Panc1 (cell line): ENCODE measurements around the gene TRIM41.
A peak's percentile ranks its signal among the peaks of the same experiment; 100 is the strongest.

Experiments used
- CTCF ChIP-seq: fragments of 450-650 bp; IDR thresholded peaks from 2 replicates; pipeline ENCODE4 v1.5.1; 2017; ENCODE audit warnings: mild to moderate bottlenecking
- SIN3A ChIP-seq: IDR thresholded peaks from 2 replicates; pipeline ENCODE4 v1.6.1; 2012; ENCODE audit warnings: low read depth, mild to moderate bottlenecking, low read length, moderate library complexity, borderline replicate concordance; ENCODE audit not compliant: insufficient read depth
- TCF7L2 ChIP-seq: IDR thresholded peaks from 2 replicates; pipeline ENCODE4 v1.6.1; 2011; ENCODE audit warnings: mild to moderate bottlenecking, low read depth, low read length, inconsistent platforms
- TF ChIP-seq, protein P1 (sequence below), 2 experiments: IDR thresholded peaks; 2 replicates each; pipeline ENCODE4 v1.6.1; 2011 to 2012; ENCODE audit warnings: low read depth in 2 of 2, control low read depth in 1 of 2, low read length in 1 of 2, mild to moderate bottlenecking in 1 of 2, moderate library complexity in 1 of 2; ENCODE audit not compliant: insufficient read depth in 1 of 2

- TF ChIP-seq CTCF (peak; percentile 54), SIN3A (no peak), TCF7L2 (no peak)
- TF ChIP-seq, protein P1, sequence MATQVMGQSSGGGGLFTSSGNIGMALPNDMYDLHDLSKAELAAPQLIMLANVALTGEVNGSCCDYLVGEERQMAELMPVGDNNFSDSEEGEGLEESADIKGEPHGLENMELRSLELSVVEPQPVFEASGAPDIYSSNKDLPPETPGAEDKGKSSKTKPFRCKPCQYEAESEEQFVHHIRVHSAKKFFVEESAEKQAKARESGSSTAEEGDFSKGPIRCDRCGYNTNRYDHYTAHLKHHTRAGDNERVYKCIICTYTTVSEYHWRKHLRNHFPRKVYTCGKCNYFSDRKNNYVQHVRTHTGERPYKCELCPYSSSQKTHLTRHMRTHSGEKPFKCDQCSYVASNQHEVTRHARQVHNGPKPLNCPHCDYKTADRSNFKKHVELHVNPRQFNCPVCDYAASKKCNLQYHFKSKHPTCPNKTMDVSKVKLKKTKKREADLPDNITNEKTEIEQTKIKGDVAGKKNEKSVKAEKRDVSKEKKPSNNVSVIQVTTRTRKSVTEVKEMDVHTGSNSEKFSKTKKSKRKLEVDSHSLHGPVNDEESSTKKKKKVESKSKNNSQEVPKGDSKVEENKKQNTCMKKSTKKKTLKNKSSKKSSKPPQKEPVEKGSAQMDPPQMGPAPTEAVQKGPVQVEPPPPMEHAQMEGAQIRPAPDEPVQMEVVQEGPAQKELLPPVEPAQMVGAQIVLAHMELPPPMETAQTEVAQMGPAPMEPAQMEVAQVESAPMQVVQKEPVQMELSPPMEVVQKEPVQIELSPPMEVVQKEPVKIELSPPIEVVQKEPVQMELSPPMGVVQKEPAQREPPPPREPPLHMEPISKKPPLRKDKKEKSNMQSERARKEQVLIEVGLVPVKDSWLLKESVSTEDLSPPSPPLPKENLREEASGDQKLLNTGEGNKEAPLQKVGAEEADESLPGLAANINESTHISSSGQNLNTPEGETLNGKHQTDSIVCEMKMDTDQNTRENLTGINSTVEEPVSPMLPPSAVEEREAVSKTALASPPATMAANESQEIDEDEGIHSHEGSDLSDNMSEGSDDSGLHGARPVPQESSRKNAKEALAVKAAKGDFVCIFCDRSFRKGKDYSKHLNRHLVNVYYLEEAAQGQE (IDR thresholded peaks at IDR 0.05; ENCODE audit: insufficient read depth in 1 of 2, low read depth in 2 of 2, low read length in 1 of 2): peak in 1 of 2 experiments; percentile 51; a peak in 1 of 4 replicates
Observed at GRCh38 chr5:181187500-181188213, 35.4 kb upstream of the TRIM41 start.
